A549 treated with dexamethasone at 1 μM for 4 hours (cell line): ENCODE data around the gene MGMT. TPM values are rescaled to one million over a fixed set of nuclear protein-coding genes. Genes with fewer than 3 reads are reported as not detected.

ENCODE experiments used
- total RNA-seq: library from RNA; stranded (reverse); fragments of 200-300 nt; extraction: Qiagen RNA extraction; gene quantifications from 5 replicates; pipeline ENCODE4 v1.2.3, GENCODE V29; 2022

Gene MGMT
- 6.1 to 7.2 TPM (median 6.5 TPM) in 5 replicates for total RNA-seq

DNA sequence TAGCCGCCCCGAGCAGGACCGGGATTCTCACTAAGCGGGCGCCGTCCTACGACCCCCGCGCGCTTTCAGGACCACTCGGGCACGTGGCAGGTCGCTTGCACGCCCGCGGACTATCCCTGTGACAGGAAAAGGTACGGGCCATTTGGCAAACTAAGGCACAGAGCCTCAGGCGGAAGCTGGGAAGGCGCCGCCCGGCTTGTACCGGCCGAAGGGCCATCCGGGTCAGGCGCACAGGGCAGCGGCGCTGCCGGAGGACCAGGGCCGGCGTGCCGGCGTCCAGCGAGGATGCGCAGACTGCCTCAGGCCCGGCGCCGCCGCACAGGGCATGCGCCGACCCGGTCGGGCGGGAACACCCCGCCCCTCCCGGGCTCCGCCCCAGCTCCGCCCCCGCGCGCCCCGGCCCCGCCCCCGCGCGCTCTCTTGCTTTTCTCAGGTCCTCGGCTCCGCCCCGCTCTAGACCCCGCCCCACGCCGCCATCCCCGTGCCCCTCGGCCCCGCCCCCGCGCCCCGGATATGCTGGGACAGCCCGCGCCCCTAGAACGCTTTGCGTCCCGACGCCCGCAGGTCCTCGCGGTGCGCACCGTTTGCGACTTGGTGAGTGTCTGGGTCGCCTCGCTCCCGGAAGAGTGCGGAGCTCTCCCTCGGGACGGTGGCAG lies at the start of gene MGMT:
MGMT (plus strand) TSS at position 539 of the 656 bp plus-strand sequence.

